GM11168 (cell line): Measurements from ENCODE around the gene PHLPP1.

Experiments used
- in situ Hi-C: fragments of 300-500 bp; cut with MboI; formaldehyde crosslinking; loops from one replicate; pipeline ENCODE4 v1.12.0; 2022; ENCODE audit warnings: low sequenced_read_pairs; ENCODE audit not compliant: unreplicated experiment

Gene PHLPP1

GRCh38 chr18:62839874-62840713, 124.8 kb downstream of the PHLPP1 start:
- in situ Hi-C loops, result no loop called here

DNA sequence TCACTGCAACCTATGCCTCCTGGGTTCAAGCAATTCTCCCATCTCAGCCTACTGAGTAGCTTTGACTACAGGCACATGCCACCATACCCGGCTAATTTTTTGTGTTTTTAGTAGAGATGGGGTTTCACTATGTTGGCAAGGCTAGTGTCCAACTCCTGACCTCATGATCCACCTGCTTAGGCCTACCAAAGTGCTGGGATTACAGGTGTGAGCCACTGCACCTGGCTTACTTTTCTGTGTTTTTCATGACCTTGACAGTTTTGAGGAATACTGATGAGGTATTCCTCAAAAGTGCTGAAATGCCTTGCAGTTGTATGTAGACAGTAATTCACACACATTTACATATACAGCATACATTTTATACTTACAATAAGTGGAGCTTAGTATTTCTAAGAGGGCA, 126.1 kb downstream of the PHLPP1 start:
- in situ Hi-C loops, result no loop called here

DNA sequence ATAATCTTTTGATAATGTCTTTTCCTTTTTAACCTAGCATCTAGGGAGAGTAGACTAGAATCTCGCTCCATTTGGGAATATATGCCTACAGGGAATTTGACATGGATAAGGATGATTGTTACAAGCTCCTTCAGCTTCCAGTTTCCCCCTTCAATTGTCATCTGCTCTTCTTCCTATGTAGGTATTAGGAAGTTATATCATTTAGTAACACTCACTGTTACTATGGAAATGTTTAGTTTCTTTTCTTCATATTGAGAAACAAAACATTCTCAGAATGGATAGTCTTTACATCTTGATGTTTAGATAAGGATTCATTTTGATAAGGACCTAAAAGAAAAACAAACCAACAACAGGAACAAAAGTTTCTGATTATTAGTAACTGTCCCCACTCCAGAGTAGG, 127.6 kb downstream of the PHLPP1 start:
- in situ Hi-C loops, result no loop called here

DNA sequence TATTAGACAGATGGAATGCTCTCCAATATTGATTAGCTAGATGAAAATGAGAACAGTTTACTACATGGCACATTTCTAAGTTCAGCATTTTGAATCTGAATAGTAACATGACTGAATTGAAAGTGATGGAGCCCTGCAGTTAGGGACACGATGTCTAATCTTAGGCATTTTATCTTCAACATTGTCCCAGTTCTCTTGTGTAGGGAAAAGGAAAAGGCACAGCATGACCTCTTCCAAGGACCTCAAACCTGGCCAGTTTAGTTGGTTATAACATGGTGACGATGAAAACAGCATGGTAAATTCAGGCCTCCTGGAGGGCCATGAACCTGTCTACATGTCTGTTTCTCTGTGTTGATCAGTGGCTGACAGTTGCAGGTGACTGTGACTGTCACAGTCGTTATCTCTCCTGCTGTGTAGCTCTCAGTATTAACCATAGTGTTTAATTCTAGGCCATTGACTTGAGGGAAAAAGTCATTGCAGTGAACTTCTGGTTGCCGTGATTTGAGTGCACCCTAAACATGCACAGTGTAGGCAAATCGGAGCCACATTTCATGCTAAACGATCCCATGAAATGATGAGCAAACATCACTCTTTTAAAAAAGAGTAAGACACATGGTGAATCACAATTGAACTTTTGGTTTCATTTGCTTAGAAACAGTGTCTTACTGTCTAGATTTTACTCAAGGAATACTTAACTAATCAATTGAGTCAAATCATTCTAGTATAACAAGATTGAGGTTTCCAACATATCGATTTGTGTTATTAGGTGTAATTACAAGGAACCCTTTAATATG, 129.7 kb downstream of the PHLPP1 start:
- in situ Hi-C loops, result no loop called here

DNA sequence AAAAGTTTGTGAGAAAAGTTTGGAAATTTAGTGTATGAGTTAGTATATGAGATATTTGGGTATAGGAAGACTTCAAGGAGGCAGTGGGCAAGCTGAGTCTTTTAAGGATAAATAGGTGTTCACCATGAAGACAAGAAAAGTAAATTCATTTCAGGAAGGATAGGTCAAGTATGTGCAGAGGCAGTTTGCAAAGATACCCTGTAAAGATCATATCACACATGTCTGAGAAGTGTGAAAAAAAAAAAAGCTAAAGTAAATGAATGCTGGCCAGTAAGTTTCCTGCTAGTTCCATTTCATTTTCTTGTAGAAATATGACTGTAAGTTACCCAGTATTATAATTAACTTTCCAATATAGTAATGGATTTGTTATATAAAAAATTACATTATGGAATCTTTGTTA, 131.0 kb downstream of the PHLPP1 start:
- in situ Hi-C loops, result no loop called here

GRCh38 chr18:62847081-62847480, 131.7 kb downstream of the PHLPP1 start:
- in situ Hi-C loops, result no loop called here

DNA sequence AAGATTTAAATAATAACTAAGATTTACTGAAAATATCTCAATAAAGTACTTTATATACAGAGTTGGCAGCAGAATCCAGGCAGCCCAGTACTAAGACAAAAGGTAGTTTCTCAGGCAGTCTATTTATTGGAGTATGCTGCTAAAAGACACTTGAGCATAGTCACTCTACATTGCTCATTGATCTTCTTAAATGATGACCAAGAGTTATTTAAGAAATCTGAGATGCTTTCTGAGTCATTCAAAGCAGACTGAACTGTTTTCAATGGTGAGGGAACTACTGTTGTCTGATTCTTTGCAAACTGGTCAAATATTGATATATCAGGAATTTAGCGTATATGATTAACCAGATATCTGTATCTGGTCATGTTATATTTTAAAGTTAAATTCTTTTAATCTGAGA, 133.6 kb downstream of the PHLPP1 start:
- in situ Hi-C loops, result no loop called here

DNA sequence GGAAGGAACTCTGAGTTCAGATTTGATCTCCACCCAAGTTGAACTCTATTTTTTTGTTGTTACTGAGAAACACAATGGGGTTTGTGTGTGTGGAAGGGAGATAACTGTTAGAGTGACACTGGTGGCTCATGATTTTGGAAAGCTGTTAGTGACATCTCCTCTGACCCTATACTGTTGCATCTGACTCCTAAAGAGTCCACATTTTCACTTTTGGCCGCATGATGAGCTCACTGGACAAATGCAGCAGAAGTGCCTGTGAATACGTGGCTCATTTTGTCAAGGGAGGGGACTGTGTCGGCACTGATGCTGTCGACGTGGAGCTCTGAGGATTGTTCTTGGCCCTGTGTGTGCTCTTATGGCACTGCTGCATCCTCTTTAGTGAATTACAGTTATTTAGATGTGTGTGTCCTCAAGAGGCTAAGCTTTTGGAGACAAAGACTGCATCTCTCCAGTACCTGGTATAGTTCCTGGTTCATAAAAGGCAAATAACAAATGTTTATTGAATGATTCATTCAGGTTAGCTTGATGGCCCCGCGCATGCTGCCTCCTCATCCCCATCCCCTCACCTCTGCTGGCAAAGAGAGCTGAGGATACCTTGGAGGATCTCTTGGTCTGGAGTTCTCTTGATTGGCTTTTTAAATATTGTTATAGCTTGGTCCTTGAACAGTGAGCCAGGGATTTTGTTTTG, 135.4 kb downstream of the PHLPP1 start:
- in situ Hi-C loops, result no loop called here

DNA sequence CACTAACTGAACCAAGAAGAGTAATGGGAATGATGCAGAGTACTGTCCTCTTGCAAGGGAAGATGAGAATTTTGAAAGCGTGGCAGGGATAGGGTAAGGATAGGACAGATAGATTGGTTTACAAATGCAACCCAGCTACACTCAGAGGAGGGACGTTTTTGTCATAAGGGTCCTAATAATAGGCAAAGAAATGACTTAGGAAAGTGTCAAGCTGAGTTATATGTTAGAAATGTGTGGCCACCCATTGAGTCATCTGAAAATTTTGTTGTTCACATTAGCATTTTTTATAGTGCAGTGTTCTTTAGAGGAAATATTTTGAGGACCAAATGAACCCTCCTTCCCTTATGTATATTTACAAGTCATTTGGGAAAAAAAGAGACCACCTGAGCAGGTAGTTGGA, 137.5 kb downstream of the PHLPP1 start:
- in situ Hi-C loops, result no loop called here

DNA sequence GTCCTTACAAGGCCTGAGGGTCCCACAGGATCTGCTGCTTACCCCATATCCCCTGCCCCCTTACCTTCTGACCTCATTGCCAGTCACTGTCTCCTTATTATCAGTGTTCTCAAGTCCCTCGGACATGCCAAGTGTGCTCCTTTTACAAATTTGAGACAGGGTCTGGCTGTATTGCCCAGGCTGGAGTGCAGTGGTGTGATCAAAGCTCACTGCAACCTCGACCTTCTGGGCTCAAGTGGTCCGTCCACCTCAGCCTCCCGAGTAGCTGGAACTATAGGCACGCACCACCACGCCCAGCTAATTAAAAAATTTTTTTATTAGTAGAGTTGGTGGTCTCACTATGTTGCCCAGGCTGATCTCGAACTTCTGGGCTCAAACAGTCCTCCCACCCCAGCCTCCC, 141.0 kb downstream of the PHLPP1 start:
- in situ Hi-C loops, result no loop called here

DNA sequence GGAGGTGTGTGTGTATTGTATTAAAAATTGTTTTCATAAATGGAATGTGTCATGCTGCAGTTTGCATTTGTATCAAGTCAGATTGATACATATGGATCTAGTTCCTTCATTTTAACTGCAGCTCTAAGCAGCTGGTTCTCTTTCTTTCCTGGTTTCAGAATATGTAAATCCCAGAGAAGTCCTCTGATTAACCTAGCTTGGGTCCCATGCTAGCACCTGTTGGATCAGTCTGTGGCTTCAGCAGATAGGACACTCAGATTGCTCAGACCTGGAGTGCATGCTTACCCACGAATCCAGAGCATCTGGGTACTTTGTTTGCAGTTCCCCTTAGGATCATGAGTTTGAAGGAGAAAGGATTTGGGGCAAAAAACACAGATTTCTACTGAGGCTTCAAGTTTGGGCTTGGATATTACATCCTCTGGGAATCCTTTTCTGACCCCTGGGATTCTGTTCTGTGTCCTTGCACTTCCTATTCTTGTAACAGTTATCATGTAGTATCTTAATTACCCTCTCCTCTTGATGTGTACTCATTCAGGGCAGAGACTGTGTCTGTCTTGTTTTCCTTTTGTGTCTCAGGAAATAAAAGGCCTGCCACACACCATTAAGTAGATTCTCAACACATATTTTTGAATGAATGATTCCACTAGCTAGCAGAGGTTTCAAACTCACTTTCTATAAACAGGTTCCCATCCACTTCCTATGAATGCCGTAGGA, 142.1 kb downstream of the PHLPP1 start:
- in situ Hi-C loops, result no loop called here

DNA sequence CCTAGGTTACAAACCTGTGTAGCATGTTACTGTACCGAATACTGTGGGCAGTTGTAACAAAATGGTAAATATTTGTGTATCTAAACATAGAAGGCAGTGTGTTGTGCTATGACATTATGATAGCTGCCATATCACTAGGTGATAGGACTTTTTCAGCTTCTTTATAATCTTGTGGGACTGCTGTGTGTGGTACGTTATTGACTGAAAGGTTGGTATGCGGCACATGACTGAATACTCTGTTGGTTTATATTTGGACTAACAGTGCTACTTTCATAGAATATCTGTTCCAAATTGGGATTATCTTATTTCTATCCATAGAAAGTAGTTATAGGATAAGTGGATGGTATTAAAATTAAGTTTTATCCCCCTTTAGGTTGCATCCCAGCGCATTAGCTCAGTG, 144.7 kb downstream of the PHLPP1 start:
- in situ Hi-C loops, result no loop called here

DNA sequence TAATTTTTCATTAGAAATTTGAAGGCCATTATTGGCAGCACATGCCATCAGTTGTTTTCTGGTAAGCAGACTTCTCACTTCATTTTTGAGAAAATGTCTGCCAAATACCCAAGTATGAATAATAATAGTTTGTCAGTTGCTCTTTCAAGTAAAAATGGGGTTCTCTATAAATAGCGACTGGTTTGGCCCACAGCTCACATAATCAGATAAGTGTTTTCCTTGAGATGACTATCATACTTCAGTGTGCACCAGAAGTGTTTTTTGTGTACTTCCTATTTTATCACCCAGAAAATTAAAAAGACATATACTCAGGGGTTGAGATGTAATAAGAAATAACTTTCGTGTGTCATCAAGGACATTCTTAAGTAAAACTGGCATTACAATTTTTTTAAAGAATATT, 147.1 kb downstream of the PHLPP1 start:
- in situ Hi-C loops, result no loop called here

- in situ Hi-C loops, result no loop called here
Measured at GRCh38 chr18:62863579-62864001, 148.2 kb downstream of the PHLPP1 start.

DNA sequence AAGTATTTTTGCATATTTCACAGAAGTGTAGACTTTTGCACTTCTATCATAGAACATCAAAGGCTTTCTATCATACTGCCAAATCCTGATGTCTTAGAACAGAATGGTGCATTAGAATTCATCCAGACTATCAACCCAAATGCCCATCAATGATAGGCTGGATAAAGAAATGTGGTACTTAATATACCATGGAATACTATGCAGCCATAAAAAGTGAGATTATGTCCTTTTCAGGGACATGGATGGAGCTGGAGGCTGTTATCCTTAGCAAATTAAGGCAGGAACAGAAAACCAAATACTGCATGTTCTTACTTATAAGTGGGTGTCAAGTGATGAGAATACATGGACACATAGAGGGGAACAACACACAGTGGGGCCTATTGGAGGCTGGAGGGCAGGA, 150.2 kb downstream of the PHLPP1 start:
- in situ Hi-C loops, result no loop called here

DNA sequence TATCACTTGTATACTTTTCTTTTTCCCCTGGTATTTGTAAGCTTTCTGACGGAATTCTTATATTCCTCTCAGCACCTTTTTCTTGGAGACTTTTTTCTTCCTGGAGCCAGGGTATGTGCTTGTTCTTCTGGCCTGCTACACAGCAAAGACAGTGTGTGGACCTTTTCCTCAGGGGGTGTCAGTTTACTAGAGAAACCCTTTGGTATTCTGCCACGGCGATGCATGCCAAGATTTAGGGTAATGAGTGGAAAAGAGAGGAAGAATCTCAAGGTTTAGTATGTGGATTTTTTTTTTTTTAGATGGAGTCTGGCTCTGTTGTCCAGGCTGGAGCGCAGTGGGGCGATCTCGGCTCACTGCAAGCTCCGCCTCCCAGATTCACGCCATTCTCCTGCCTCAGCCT, 152.2 kb downstream of the PHLPP1 start:
- in situ Hi-C loops, result no loop called here

DNA sequence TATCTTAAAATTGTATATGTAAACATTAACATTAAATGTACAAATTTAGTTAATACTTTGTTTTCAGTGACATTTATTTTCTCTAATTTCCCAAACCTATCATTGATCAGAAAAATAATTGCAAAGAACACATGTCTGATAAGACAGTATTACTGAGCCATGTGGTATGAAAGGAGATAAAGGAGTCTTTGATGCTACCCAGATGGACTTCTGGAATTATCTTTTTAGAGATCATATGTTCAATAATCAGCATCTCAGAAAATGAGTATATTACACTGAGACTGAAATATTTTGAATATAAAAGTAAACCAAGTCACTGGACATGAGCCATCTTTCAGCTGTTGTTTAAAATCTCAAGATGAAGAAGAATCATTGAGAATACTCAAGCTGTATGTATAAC, 153.3 kb downstream of the PHLPP1 start:
- in situ Hi-C loops, result no loop called here

GRCh38 chr18:62870643-62871042, 155.3 kb downstream of the PHLPP1 start:
- in situ Hi-C loops, result no loop called here

DNA sequence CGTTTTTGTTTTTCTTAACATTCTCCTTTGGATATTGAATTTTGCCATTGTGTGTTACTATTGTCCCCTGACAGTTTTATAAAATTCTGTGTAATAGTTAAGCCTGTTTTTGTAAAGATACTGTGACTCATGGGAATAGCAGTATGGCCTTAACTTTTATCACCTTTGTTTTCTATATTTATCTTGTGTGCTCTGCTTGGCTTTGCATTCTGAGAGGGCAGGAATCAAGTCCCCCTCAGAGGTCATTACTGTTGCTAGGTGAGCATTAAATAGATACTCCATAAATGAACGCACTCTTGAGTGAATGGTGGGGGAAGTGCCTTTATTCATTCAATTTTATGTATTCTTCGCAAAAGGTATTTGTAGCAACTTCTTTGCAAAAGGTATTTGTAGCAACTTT, 160.0 kb downstream of the PHLPP1 start:
- in situ Hi-C loops, result no loop called here

DNA sequence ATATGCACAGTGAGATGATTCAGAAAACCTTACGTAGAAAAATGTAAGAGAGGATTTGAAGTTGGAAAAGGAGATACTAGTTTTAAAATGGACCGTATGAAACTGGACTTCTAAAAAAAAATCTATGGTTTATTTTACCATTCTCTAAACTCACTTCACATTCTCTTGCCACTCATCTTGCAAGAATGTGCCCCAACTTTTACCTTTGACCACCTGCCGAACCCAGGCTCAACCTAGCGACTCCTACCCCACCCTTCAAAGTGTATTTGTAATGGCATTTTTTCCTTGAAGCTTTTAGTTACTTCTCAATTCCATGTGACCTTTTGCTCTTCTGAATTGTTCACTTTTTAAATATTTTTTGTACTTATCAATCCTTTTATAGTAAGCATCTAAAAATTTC, 160.8 kb downstream of the PHLPP1 start:
- in situ Hi-C loops, result no loop called here
